ENCODE measurements around the gene SLC5A10. TPM values are rescaled to one million over a fixed set of nuclear protein-coding genes. Genes with fewer than 3 reads are reported as not detected.
"Not testable (repeated sequence)": the region's sequence is repeated elsewhere in the genome, so short reads cannot be mapped to it uniquely, and the experiment has no call there.

Gene SLC5A10
- total RNA-seq, 1 experiment from 2014 or later = not detected

GRCh38 chr17:19040350-19040749 lies 88.4 kb downstream of the SLC5A10 start:
- not testable (repeated sequence) for H3K18ac ChIP-seq (ENCODE audit: insufficient read length, low read depth, low read length); H3K9me3 Mint-ChIP-seq; H3K9ac ChIP-seq (ENCODE audit: extremely low read depth, insufficient read length, low read length); H3K9me3 ChIP-seq (ENCODE audit: control insufficient read depth, low read depth, low read length); H2AFZ ChIP-seq (ENCODE audit: low read length); H3K27me3 ChIP-seq (ENCODE audit: insufficient read depth, low read length); H3K79me2 ChIP-seq (ENCODE audit: insufficient read depth, low read length); H3K4me3 Mint-ChIP-seq; H3K79me1 ChIP-seq (ENCODE audit: insufficient read depth, low read depth, low read length, poor library complexity, severe bottlenecking); H3T11ph ChIP-seq (ENCODE audit: low read length); H3K27ac Mint-ChIP-seq; H3K4me1 Mint-ChIP-seq; H4K8ac ChIP-seq (replicated peaks; ENCODE audit: insufficient read length, low read depth, low read length); H4K5ac ChIP-seq (ENCODE audit: insufficient read length, low read depth, low read length); H3K27ac ChIP-seq (ENCODE audit: insufficient read length, low read depth, low read length); H3K56ac ChIP-seq (ENCODE audit: insufficient read length, low read depth, low read length); H2BK20ac ChIP-seq (ENCODE audit: low read depth, low read length, poor library complexity, severe bottlenecking); H2BK15ac ChIP-seq (ENCODE audit: low read depth, low read length); H2BK120ac ChIP-seq (ENCODE audit: low read depth, low read length, poor library complexity, severe bottlenecking); H4K20me1 ChIP-seq (ENCODE audit: control insufficient read depth, insufficient read depth, insufficient read length); H3K4me2 ChIP-seq (ENCODE audit: insufficient read depth, insufficient read length, low read length); H3K27me3 Mint-ChIP-seq (ENCODE audit: low read depth); H3K23ac ChIP-seq (ENCODE audit: insufficient read length, low read depth, low read length); DNase-seq; H2BK5ac ChIP-seq (ENCODE audit: insufficient read length, low read length); H3K23me2 ChIP-seq (ENCODE audit: insufficient read length, low read depth, low read length, poor library complexity, severe bottlenecking); H4K91ac ChIP-seq (ENCODE audit: insufficient read length, low read depth, low read length); H3K36me3 Mint-ChIP-seq (ENCODE audit: insufficient read depth in 1 of 3, low read depth in 3 of 3); H3K4me1 ChIP-seq (ENCODE audit: insufficient read depth, low read length); H2AK5ac ChIP-seq (ENCODE audit: insufficient read length, low read length); H3K14ac ChIP-seq (ENCODE audit: insufficient read depth, low read length); H2BK12ac ChIP-seq (ENCODE audit: insufficient read length, low read depth, low read length); H3K4ac ChIP-seq (ENCODE audit: low read depth, low read length)
- WGBS (ENCODE audit: extremely low coverage, insufficient read length, low lambda C conversion rate) = no CpG with 5 or more reads among the region's 9 CpGs

GRCh38 chr17:19041871-19042270 lies 89.9 kb downstream of the SLC5A10 start:
- H3K27me3 ChIP-seq (ENCODE audit: insufficient read depth, low read length); H2AFZ ChIP-seq (ENCODE audit: low read length); H3K27ac ChIP-seq (ENCODE audit: insufficient read length, low read depth, low read length); H3K9ac ChIP-seq (ENCODE audit: extremely low read depth, insufficient read length, low read length); H2AK5ac ChIP-seq (ENCODE audit: insufficient read length, low read length); H3K27me3 Mint-ChIP-seq (ENCODE audit: low read depth); H3K4me1 Mint-ChIP-seq; H3K4ac ChIP-seq (ENCODE audit: low read depth, low read length); H2BK5ac ChIP-seq (ENCODE audit: insufficient read length, low read length); H3K4me1 ChIP-seq (ENCODE audit: insufficient read depth, low read length); H3K27ac Mint-ChIP-seq; H3K4me3 Mint-ChIP-seq; H4K20me1 ChIP-seq (ENCODE audit: control insufficient read depth, insufficient read depth, insufficient read length); H3K23ac ChIP-seq (ENCODE audit: insufficient read length, low read depth, low read length); H3K18ac ChIP-seq (ENCODE audit: insufficient read length, low read depth, low read length); H3K14ac ChIP-seq (ENCODE audit: insufficient read depth, low read length); H4K91ac ChIP-seq (ENCODE audit: insufficient read length, low read depth, low read length); H2BK120ac ChIP-seq (ENCODE audit: low read depth, low read length, poor library complexity, severe bottlenecking); H2BK20ac ChIP-seq (ENCODE audit: low read depth, low read length, poor library complexity, severe bottlenecking); H3K79me2 ChIP-seq (ENCODE audit: insufficient read depth, low read length); H2BK12ac ChIP-seq (ENCODE audit: insufficient read length, low read depth, low read length); H4K5ac ChIP-seq (ENCODE audit: insufficient read length, low read depth, low read length); DNase-seq; H3K56ac ChIP-seq (ENCODE audit: insufficient read length, low read depth, low read length); H3K4me2 ChIP-seq (ENCODE audit: insufficient read depth, insufficient read length, low read length); H3K9me3 ChIP-seq (ENCODE audit: control insufficient read depth, low read depth, low read length); H3T11ph ChIP-seq (ENCODE audit: low read length); H3K23me2 ChIP-seq (ENCODE audit: insufficient read length, low read depth, low read length, poor library complexity, severe bottlenecking); H3K36me3 Mint-ChIP-seq (ENCODE audit: insufficient read depth in 1 of 3, low read depth in 3 of 3); H4K8ac ChIP-seq (replicated peaks; ENCODE audit: insufficient read length, low read depth, low read length); H3K9me3 Mint-ChIP-seq; H3K79me1 ChIP-seq (ENCODE audit: insufficient read depth, low read depth, low read length, poor library complexity, severe bottlenecking); H2BK15ac ChIP-seq (ENCODE audit: low read depth, low read length): not testable (repeated sequence)
- no CpG with 5 or more reads among the region's 10 CpGs for WGBS (ENCODE audit: extremely low coverage, insufficient read length, low lambda C conversion rate)
